GM23248 (cell line): Measurements from ENCODE around the gene CHAF1A. TPM values are rescaled to one million over a fixed set of nuclear protein-coding genes. Genes with fewer than 3 reads are reported as not detected.
A peak's percentile ranks its signal among the peaks of the same experiment; 100 is the strongest.

ENCODE experiments used
- DNase-seq: peaks from one replicate; pipeline ENCODE4 v3.0.0-alpha.2; 2015
- H2AFZ ChIP-seq: fragments of 200-600 bp; sonication (generic); 2 replicates; pipeline ENCODE4 v1.6.1; 2016; ENCODE audit warnings: antibody characterized with exemption
- H3F3A ChIP-seq: fragments of 200-600 bp; sonication (generic); 2 replicates; pipeline ENCODE4 v1.6.1; 2016; ENCODE audit warnings: mild to moderate bottlenecking, antibody characterized with exemption, mixed run types; ENCODE audit not compliant: insufficient read depth
- H3K27ac ChIP-seq: fragments of 200-600 bp; sonication (generic); 2 replicates; pipeline ENCODE4 v1.5.1; 2016; ENCODE audit warnings: mild to moderate bottlenecking
- H3K27me3 ChIP-seq: fragments of 200-600 bp; sonication (generic); replicated peaks from 2 replicates; pipeline ENCODE4 v1.6.1; 2016; ENCODE audit warnings: mild to moderate bottlenecking; ENCODE audit not compliant: insufficient read depth
- H3K36me3 ChIP-seq: fragments of 200-600 bp; sonication (generic); 2 replicates; pipeline ENCODE4 v1.6.1; 2016; ENCODE audit warnings: low read depth, mild to moderate bottlenecking
- H3K4me1 ChIP-seq: fragments of 200-600 bp; sonication (generic); 2 replicates; pipeline ENCODE4 v1.6.1; 2016; ENCODE audit warnings: mild to moderate bottlenecking; ENCODE audit not compliant: insufficient read depth
- H3K4me2 ChIP-seq: fragments of 200-600 bp; sonication (generic); one replicate; pipeline ENCODE4 v1.6.1; 2016; ENCODE audit warnings: mild to moderate bottlenecking; ENCODE audit not compliant: unreplicated experiment
- H3K4me3 ChIP-seq: fragments of 200-600 bp; sonication (generic); 2 replicates; pipeline ENCODE4 v1.5.1; 2016; ENCODE audit warnings: mild to moderate bottlenecking
- H3K79me2 ChIP-seq: fragments of 200-600 bp; sonication (generic); 2 replicates; pipeline ENCODE4 v1.6.1; 2016; ENCODE audit warnings: mild to moderate bottlenecking; ENCODE audit not compliant: insufficient read depth
- H3K9ac ChIP-seq: fragments of 200-600 bp; sonication (generic); 2 replicates; pipeline ENCODE4 v1.6.1; 2016; ENCODE audit warnings: mild to moderate bottlenecking
- H3K9me2 ChIP-seq: fragments of 200-600 bp; sonication (generic); 2 replicates; pipeline ENCODE4 v1.6.1; 2016; ENCODE audit warnings: mixed run types, mild to moderate bottlenecking, moderate library complexity; ENCODE audit not compliant: insufficient read depth
- H3K9me3 ChIP-seq: fragments of 200-600 bp; sonication (generic); one replicate; pipeline ENCODE4 v1.6.1; 2017; ENCODE audit warnings: low read depth
- H4K20me1 ChIP-seq: fragments of 200-600 bp; sonication (generic); 2 replicates; pipeline ENCODE4 v1.6.0; 2016; ENCODE audit not compliant: insufficient read depth
- EZH2 ChIP-seq: fragments of 200-600 bp; sonication (generic); IDR thresholded peaks from 2 replicates; pipeline ENCODE4 v1.6.1; 2018; ENCODE audit warnings: antibody characterized with exemption, mild to moderate bottlenecking; ENCODE audit not compliant: insufficient read depth, poor library complexity, severe bottlenecking
- EZH2phosphoT487 ChIP-seq: fragments of 200-600 bp; sonication (generic); IDR thresholded peaks from 2 replicates; pipeline ENCODE4 v1.6.1; 2018; ENCODE audit warnings: antibody characterized with exemption, moderate library complexity, mild to moderate bottlenecking, low read depth; ENCODE audit not compliant: insufficient read depth
- WGBS, 2 experiments: methylation state at CpG; one replicate each; pipeline ENCODE4 v1.1.6; 2015 to 2017; ENCODE audit warnings: low lambda C conversion rate in 2 of 2, low coverage in 1 of 2; ENCODE audit errors: missing lambda C conversion rate in 2 of 2; 5-methylcytosine and 5-hydroxymethylcytosine counted together
- in situ Hi-C: fragments of 300-500 bp; cut with MboI; formaldehyde crosslinking; loops from 2 replicates; pipeline ENCODE4 v1.15.0; 2020
- polyA plus RNA-seq: library from polyadenylated mRNA; unstranded; fragments of >200 nt; fragmentation: Nextera tagmentation; extraction: Ambion mirVana; gene quantifications from 2 replicates; pipeline ENCODE4 v1.2.1, GENCODE V29; 2016
- total RNA-seq: library from RNA; depleted of rRNA; stranded (reverse); fragments of >200 nt; shearing (Covaris generic); gene quantifications from 2 replicates; pipeline ENCODE4 v1.2.3, GENCODE V29; 2014

Gene CHAF1A
- total and polyA plus RNA-seq, 2 experiments from 2014 or later, result 11.6 to 12.6 TPM

GRCh38 chr19:4376991-4377781 lies 25.3 kb upstream of the CHAF1A start:
- H3K79me2 ChIP-seq, result peaks cover 88% of the 10 kb centered on the region
- peak; percentile 69 for DNase-seq
- 51 to 54% methylated on average over 20 to 23 of the region's 23 CpGs for WGBS, 2 experiments
- peaks cover 37% of the 10 kb centered on the region for H3F3A ChIP-seq
- no peak overlapping the region for H2AFZ ChIP-seq
- peaks cover 55% of the 10 kb centered on the region for H3K4me1 ChIP-seq
- H3K4me3 ChIP-seq, result no peak overlapping the region
- H3K9ac ChIP-seq, result peak overlapping the region; percentile 41; the same call in 1 of the 2 replicates
- no peaks in the 10 kb centered on the region for H3K9me3 ChIP-seq
- no peak for TF ChIP-seq EZH2
- no peak for TF ChIP-seq EZH2phosphoT487
- H3K36me3 ChIP-seq, result no peaks in the 10 kb centered on the region
- H3K27ac ChIP-seq, result peak overlapping the region; percentile 97
- H3K4me2 ChIP-seq, result peak overlapping the region; percentile 22
- in situ Hi-C loops, result no loop called here
- H4K20me1 ChIP-seq, result no peaks in the 10 kb centered on the region; the same call in 1 of the 2 replicates
- H3K9me2 ChIP-seq, result no peaks in the 10 kb centered on the region
- no peaks in the 10 kb centered on the region for H3K27me3 ChIP-seq

DNA sequence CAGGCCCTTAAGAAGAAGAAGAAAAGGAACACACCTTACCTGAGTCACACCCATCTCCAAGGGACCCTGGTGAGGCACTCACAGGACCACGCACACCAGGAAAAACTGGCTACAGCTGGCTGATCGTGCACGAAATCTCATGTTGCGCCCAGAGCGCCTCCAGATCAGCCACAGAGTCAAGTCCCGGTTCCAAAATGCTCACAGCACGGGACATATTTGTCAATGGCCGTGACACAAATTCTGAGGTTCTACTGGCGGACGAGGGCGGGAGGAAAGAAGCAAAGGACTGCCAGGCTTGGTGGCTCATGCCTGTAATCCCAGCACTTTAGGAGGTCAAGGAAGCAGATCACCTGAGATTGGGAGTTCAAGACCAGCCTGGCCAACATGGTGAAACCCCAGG lies 23.6 kb upstream of the CHAF1A start:
- Histone ChIP-seq H3K4me3 (no peak overlapping the region), H3K27me3 (no peaks in the 10 kb centered on the region), H4K20me1 (no peaks in the 10 kb centered on the region; the same call in 1 of the 2 replicates), H3K4me2 (no peak overlapping the region), H3K36me3 (no peaks in the 10 kb centered on the region), H3K27ac (no peak overlapping the region), H3K4me1 (peaks cover 38% of the 10 kb centered on the region), H3K9ac (no peak overlapping the region), H3K79me2 (peaks cover 91% of the 10 kb centered on the region), H2AFZ (no peak overlapping the region), H3K9me2 (no peaks in the 10 kb centered on the region), H3K9me3 (no peaks in the 10 kb centered on the region), H3F3A (peaks cover 31% of the 10 kb centered on the region)
- 77 to 82% methylated on average over 11 of the region's 11 CpGs for WGBS, 2 experiments
- no peak for TF ChIP-seq EZH2
- no peak for TF ChIP-seq EZH2phosphoT487
- in situ Hi-C loops, result no loop called here
- DNase-seq, result no peak

GRCh38 chr19:4379383-4380253 lies 22.8 kb upstream of the CHAF1A start:
- 78 to 85% methylated on average over 19 to 20 of the region's 20 CpGs for WGBS, 2 experiments

DNA sequence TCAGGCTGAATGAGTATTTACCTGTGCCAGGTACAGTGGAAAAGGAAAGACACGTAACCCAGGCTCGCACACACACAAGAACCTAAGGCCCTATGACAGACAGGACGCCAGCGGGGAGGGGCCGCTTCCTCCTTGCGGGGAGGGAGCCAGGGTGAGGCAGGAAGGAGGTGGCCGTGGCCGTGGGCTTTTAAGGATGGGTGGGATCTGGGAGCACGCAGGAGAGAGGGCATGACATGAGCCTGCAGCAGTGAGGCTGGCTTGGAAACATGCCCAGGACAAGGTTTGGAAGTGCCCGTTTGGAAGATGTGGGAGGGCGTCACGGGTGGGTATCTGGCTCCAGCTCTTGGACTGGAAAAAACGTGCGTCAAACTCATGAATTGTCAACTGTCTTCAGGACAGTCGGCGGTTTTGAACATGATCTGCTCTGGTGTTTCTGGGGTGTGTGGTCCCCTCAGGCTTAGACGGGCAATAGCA lies 22.1 kb upstream of the CHAF1A start:
- Histone ChIP-seq H3K4me3 (no peak overlapping the region), H3K9me3 (no peaks in the 10 kb centered on the region), H4K20me1 (no peaks in the 10 kb centered on the region; the same call in 1 of the 2 replicates), H3F3A (peaks cover 21% of the 10 kb centered on the region), H3K4me1 (peaks cover 26% of the 10 kb centered on the region), H3K9me2 (no peaks in the 10 kb centered on the region), H3K36me3 (no peaks in the 10 kb centered on the region; the same call in 1 of the 2 replicates), H3K27me3 (no peaks in the 10 kb centered on the region), H2AFZ (no peak overlapping the region), H3K79me2 (peaks cover 100% of the 10 kb centered on the region), H3K4me2 (no peak overlapping the region), H3K27ac (peak overlapping the region; percentile 30; the same call in 1 of the 2 replicates), H3K9ac (no peak overlapping the region)
- in situ Hi-C loops, result no loop called here
- TF ChIP-seq EZH2, result no peak
- no peak for TF ChIP-seq EZH2phosphoT487
- peak; percentile 47 for DNase-seq
- WGBS, 2 experiments, result 34 to 45% methylated on average over 15 to 17 of the region's 17 CpGs

More at GRCh38 chr19:4379383-4380253, 22.8 kb upstream of the CHAF1A start:
- Histone ChIP-seq H3K27me3 (no peaks in the 10 kb centered on the region), H3K4me1 (peaks cover 32% of the 10 kb centered on the region), H3K36me3 (no peaks in the 10 kb centered on the region; the same call in 1 of the 2 replicates), H3K9me3 (no peaks in the 10 kb centered on the region), H3K79me2 (peaks cover 98% of the 10 kb centered on the region), H3F3A (peaks cover 26% of the 10 kb centered on the region), H3K4me3 (no peak overlapping the region), H3K4me2 (no peak overlapping the region), H4K20me1 (no peaks in the 10 kb centered on the region; the same call in 1 of the 2 replicates), H2AFZ (no peak overlapping the region), H3K9ac (no peak overlapping the region), H3K27ac (no peak overlapping the region), H3K9me2 (no peaks in the 10 kb centered on the region)
- in situ Hi-C loops, result no loop called here
- TF ChIP-seq EZH2phosphoT487, result no peak
- no peak for TF ChIP-seq EZH2
- DNase-seq, result peak; percentile 45
